SK-N-SH treated with all-trans-retinoic acid at 6 μM for 48 hours (cell line): Measurements from ENCODE around the gene BRI3BP.

Experiments
- ATAC-seq: fragments of 200-7000 bp; cut with Tn5 transposase; 3 replicates; pipeline ENCODE4 v1.9.1; 2020; ENCODE audit warnings: mild to moderate bottlenecking, moderate library complexity
- ARNTL ChIP-seq: fragments of 450-650 bp; formaldehyde crosslinking; IDR thresholded peaks from 2 replicates; pipeline ENCODE4 v1.5.0; 2020; ENCODE audit warnings: low read depth, mild to moderate bottlenecking, moderate library complexity, borderline replicate concordance
- BACH2 ChIP-seq: fragments of 250-450 bp; sonication (Bioruptor Pico); IDR thresholded peaks from 2 replicates; pipeline ENCODE4 v1.9.0; 2021; ENCODE audit warnings: mild to moderate bottlenecking, borderline replicate concordance
- CREB5 ChIP-seq: fragments of 250-450 bp; sonication (Bioruptor Pico); IDR thresholded peaks from 2 replicates; pipeline ENCODE4 v1.5.1; 2020; ENCODE audit warnings: low read depth, mild to moderate bottlenecking, moderate library complexity
- CSDC2 ChIP-seq: fragments of 250-450 bp; sonication (Bioruptor Pico); IDR thresholded peaks from 2 replicates; pipeline ENCODE4 v1.5.0; 2020; ENCODE audit warnings: mild to moderate bottlenecking, moderate library complexity
- CSRNP3 ChIP-seq: fragments of 250-450 bp; sonication (Bioruptor Pico); IDR thresholded peaks from 2 replicates; pipeline ENCODE4 v1.5.1; 2021; ENCODE audit warnings: mild to moderate bottlenecking, moderate library complexity
- ESRRG ChIP-seq: fragments of 250-450 bp; sonication (Bioruptor Pico); IDR thresholded peaks from 2 replicates; pipeline ENCODE4 v1.6.1; 2021; ENCODE audit warnings: mild to moderate bottlenecking
- GLIS3 ChIP-seq: fragments of 250-450 bp; sonication (Bioruptor Pico); IDR thresholded peaks from 2 replicates; pipeline ENCODE4 v1.5.0; 2020; ENCODE audit warnings: mild to moderate bottlenecking, moderate library complexity
- ISL1 ChIP-seq: fragments of 250-450 bp; sonication (Bioruptor Pico); IDR thresholded peaks from 2 replicates; pipeline ENCODE4 v2.1.2; 2022; ENCODE audit warnings: mild to moderate bottlenecking, moderate library complexity
- OSR1 ChIP-seq: fragments of 250-450 bp; sonication (Bioruptor Pico); IDR thresholded peaks from 2 replicates; pipeline ENCODE4 v1.8.0; 2022; ENCODE audit warnings: moderate library complexity, mild to moderate bottlenecking, inconsistent platforms
- PATZ1 ChIP-seq: fragments of 250-450 bp; sonication (Bioruptor Pico); IDR thresholded peaks from 2 replicates; pipeline ENCODE4 v1.8.0; 2020; ENCODE audit warnings: mild to moderate bottlenecking, moderate library complexity, borderline replicate concordance
- POU6F1 ChIP-seq: fragments of 250-450 bp; sonication (Bioruptor Pico); IDR thresholded peaks from 2 replicates; pipeline ENCODE4 v1.8.0; 2021; ENCODE audit warnings: low read depth, mild to moderate bottlenecking, moderate library complexity, borderline replicate concordance
- PPARA ChIP-seq: fragments of 250-450 bp; sonication (Bioruptor Pico); IDR thresholded peaks from 2 replicates; pipeline ENCODE4 v1.5.0; 2020; ENCODE audit warnings: mild to moderate bottlenecking, borderline replicate concordance
- RARB ChIP-seq: fragments of 250-450 bp; sonication (Bioruptor Pico); IDR thresholded peaks from 2 replicates; pipeline ENCODE4 v1.8.0; 2021; ENCODE audit warnings: mild to moderate bottlenecking, moderate library complexity
- SNAI2 ChIP-seq: fragments of 250-450 bp; sonication (Bioruptor Pico); IDR thresholded peaks from 2 replicates; pipeline ENCODE4 v1.5.0; 2020; ENCODE audit warnings: mild to moderate bottlenecking, moderate library complexity
- TCF4 ChIP-seq: fragments of 250-450 bp; sonication (Bioruptor Pico); IDR thresholded peaks from 2 replicates; pipeline ENCODE4 v1.8.0; 2021; ENCODE audit warnings: mild to moderate bottlenecking, moderate library complexity, borderline replicate concordance
- TOX ChIP-seq: fragments of 250-450 bp; sonication (Bioruptor Pico); IDR thresholded peaks from 2 replicates; pipeline ENCODE4 v1.8.0; 2021; ENCODE audit warnings: mild to moderate bottlenecking, moderate library complexity, borderline replicate concordance
- TSHZ2 ChIP-seq: fragments of 250-450 bp; sonication (Bioruptor Pico); IDR thresholded peaks from 2 replicates; pipeline ENCODE4 v1.5.0; 2020; ENCODE audit warnings: mild to moderate bottlenecking, moderate library complexity
- ZC3H10 ChIP-seq: fragments of 250-450 bp; sonication (Bioruptor Pico); IDR thresholded peaks from 2 replicates; pipeline ENCODE4 v1.5.1; 2021; ENCODE audit warnings: mild to moderate bottlenecking, moderate library complexity
- ZFP3 ChIP-seq: fragments of 250-450 bp; sonication (Bioruptor Pico); IDR thresholded peaks from 2 replicates; pipeline ENCODE4 v1.5.0; 2020; ENCODE audit warnings: mild to moderate bottlenecking, moderate library complexity
- ZFP30 ChIP-seq: fragments of 450-650 bp; formaldehyde crosslinking; IDR thresholded peaks from 2 replicates; pipeline ENCODE4 v1.5.0; 2022; ENCODE audit warnings: mild to moderate bottlenecking, moderate library complexity
- ZNF565 ChIP-seq: fragments of 450-650 bp; formaldehyde crosslinking; conservative IDR thresholded peaks from 2 replicates; pipeline ENCODE4 v1.5.0; 2020; ENCODE audit warnings: low read depth, mild to moderate bottlenecking, moderate library complexity
- ZNF70 ChIP-seq: fragments of 450-650 bp; formaldehyde crosslinking; IDR thresholded peaks from 2 replicates; pipeline ENCODE4 v1.5.0; 2020; ENCODE audit warnings: mild to moderate bottlenecking, moderate library complexity
- ZNF8 ChIP-seq: fragments of 450-650 bp; formaldehyde crosslinking; IDR thresholded peaks from 2 replicates; pipeline ENCODE4 v1.5.0; 2020; ENCODE audit warnings: mild to moderate bottlenecking, moderate library complexity

Gene BRI3BP

GRCh38 chr12:125015680-125016310 is 22.4 kb downstream of the BRI3BP start:
- no peak for TF ChIP-seq ZFP3 (CRISPR knock-in tag)
- no peak for TF ChIP-seq OSR1 (CRISPR knock-in tag)
- ATAC-seq, result no peak

GRCh38 chr12:125017801-125018200 is 24.4 kb downstream of the BRI3BP start:
- no peak for TF ChIP-seq OSR1 (CRISPR knock-in tag)
- TF ChIP-seq RARB (CRISPR knock-in tag), result no peak
- no peak for TF ChIP-seq ZNF70 (CRISPR knock-in tag)
- no peak for TF ChIP-seq BACH2 (CRISPR knock-in tag)
- no peak for TF ChIP-seq ISL1
- TF ChIP-seq TCF4, result no peak
- no peak for TF ChIP-seq PPARA (CRISPR knock-in tag)
- no peak for TF ChIP-seq ZNF565 (CRISPR knock-in tag)
- TF ChIP-seq GLIS3 (CRISPR knock-in tag), result no peak
- no peak for TF ChIP-seq ZC3H10 (CRISPR knock-in tag)
- TF ChIP-seq ZNF8, result no peak
- no peak for TF ChIP-seq POU6F1 (CRISPR knock-in tag)
- no peak for TF ChIP-seq ESRRG (CRISPR knock-in tag)
- no peak for ATAC-seq

GRCh38 chr12:125018356-125018755 is 24.9 kb downstream of the BRI3BP start:
- no peak for TF ChIP-seq ZC3H10 (CRISPR knock-in tag)
- no peak for TF ChIP-seq PATZ1 (CRISPR knock-in tag)
- no peak for TF ChIP-seq TOX (CRISPR knock-in tag)
- TF ChIP-seq BACH2 (CRISPR knock-in tag), result no peak
- TF ChIP-seq PPARA (CRISPR knock-in tag), result no peak
- no peak for TF ChIP-seq POU6F1 (CRISPR knock-in tag)
- TF ChIP-seq GLIS3 (CRISPR knock-in tag), result no peak
- TF ChIP-seq RARB (CRISPR knock-in tag), result no peak
- TF ChIP-seq CREB5, result no peak
- TF ChIP-seq ZNF70 (CRISPR knock-in tag), result no peak
- no peak for TF ChIP-seq ISL1
- TF ChIP-seq ARNTL (CRISPR knock-in tag), result no peak
- TF ChIP-seq TSHZ2, result no peak
- TF ChIP-seq ZFP30 (CRISPR knock-in tag), result no peak
- TF ChIP-seq TCF4, result no peak
- no peak for TF ChIP-seq CSDC2 (CRISPR knock-in tag)
- TF ChIP-seq SNAI2 (CRISPR knock-in tag), result no peak
- no peak for TF ChIP-seq ESRRG (CRISPR knock-in tag)
- TF ChIP-seq CSRNP3 (CRISPR knock-in tag), result no peak
- TF ChIP-seq, all 23 proteins: peak for 0
- no peak for ATAC-seq
